Limb (tissue), 2 donors: Measurements from ENCODE around the gene CBX8.

Source experiments
- DNase-seq, 2 donors: peaks; one replicate each; pipeline ENCODE4 v3.0.0-alpha.2; 2016; ENCODE audit errors: extremely low spot score in 2 of 2

Gene CBX8

GRCh38 chr17:79819534-79820276, 22.8 kb upstream of the CBX8 start:
- no peak for DNase-seq

- no peak for DNase-seq
These were observed 22.2 kb upstream of the CBX8 start for GRCh38 chr17:79819085-79819484.

- no peak for DNase-seq
These were observed 21.3 kb upstream of the CBX8 start for GRCh38 chr17:79818026-79818758.

GRCh38 chr17:79815836-79816461, 19.1 kb upstream of the CBX8 start:
- DNase-seq, result no peak

- peak in 1 of 2 donors; percentile 64 for DNase-seq
These were observed 18.3 kb upstream of the CBX8 start for GRCh38 chr17:79814974-79815835.

GRCh38 chr17:79814127-79814973, 17.5 kb upstream of the CBX8 start:
- DNase-seq, result peak in 1 of 2 donors; percentile 59

GRCh38 chr17:79813297-79814126, 16.6 kb upstream of the CBX8 start:
- peak in 1 of 2 donors; percentile 80 for DNase-seq

- DNase-seq, result peak in 1 of 2 donors; percentile 70
These were observed 15.7 kb upstream of the CBX8 start for GRCh38 chr17:79812353-79813258.

GRCh38 chr17:79811868-79812352, 15.0 kb upstream of the CBX8 start:
- no peak for DNase-seq

GRCh38 chr17:79811011-79811867, 14.4 kb upstream of the CBX8 start:
- DNase-seq, result peak in 1 of 2 donors; percentile 71

GRCh38 chr17:79810130-79811010, 13.5 kb upstream of the CBX8 start:
- DNase-seq, result peak; percentile 90 to 92

GRCh38 chr17:79809530-79810129, 12.8 kb upstream of the CBX8 start:
- no peak for DNase-seq

GRCh38 chr17:79808763-79809529, 12.1 kb upstream of the CBX8 start:
- DNase-seq, result no peak

- DNase-seq, result no peak
These were observed 10.2 kb upstream of the CBX8 start for GRCh38 chr17:79806863-79807720.
